ENCODE results near the gene SLMAP.

Gene SLMAP

DNA sequence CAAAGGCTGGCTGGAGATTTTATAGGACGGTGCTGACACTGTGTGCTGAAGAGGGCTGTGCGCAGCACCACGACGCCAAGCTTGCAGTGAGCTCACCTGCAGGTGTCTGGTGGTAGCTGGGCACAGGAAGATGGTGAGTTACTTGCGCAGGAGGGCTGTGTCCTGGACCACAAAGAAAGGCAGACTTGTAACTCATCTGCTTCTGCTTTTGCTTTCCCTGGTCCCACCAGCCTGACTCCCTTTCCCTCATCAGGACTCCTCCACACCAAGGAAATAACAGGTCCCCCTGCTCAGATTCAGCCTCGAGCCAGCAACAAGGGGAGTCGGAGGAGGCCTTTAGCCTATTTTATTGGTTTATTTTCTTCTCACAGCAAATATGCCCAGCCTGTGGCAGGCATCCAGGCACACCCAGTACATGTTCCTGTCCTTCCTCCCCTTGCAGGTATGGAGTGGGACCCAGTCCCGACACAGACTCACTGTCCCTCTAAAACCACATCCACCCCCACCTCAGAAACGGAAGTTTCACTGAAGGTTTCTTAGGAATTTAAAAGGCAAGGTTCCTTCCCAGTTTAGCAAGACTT, 216.5 kb downstream of the SLMAP start:
- DNase-seq: no peak

DNA sequence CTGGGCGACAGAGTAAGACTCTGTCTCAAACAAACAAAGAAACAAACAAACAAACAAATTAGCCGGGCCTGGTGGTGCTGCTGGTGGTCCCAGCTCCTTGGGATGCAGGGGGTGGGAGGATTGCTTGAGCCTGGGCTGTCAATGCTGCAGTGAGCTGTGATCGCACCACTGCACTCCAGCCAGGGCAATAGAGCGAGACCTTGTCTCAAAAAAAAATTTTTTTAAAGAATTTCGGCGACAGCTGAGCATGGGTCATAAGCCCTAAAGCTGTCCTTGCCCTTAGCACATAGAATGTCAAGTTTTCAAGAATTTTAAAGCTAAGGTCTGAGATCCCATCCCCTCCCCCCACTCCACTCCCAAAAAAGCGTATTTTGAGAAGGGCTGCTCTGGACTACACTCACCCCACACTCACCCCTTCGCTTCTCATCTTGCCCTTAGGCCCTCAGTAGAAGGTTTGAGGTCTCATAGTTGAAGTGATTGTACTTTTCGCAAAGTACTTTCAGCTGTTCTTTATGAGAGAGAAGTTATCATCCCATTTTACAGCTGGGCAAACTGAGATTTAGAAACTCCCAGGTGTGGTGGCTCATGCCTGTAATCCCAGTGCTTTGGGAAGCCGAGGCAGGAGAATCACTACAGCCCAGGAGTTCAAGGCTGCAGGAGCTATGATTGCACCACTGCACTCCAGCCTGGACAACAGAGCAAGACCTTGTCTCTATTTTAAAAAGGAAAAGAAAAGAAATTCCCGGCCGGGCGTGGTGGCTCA, 217.8 kb downstream of the SLMAP start:
- DNase-seq: no peak

DNA sequence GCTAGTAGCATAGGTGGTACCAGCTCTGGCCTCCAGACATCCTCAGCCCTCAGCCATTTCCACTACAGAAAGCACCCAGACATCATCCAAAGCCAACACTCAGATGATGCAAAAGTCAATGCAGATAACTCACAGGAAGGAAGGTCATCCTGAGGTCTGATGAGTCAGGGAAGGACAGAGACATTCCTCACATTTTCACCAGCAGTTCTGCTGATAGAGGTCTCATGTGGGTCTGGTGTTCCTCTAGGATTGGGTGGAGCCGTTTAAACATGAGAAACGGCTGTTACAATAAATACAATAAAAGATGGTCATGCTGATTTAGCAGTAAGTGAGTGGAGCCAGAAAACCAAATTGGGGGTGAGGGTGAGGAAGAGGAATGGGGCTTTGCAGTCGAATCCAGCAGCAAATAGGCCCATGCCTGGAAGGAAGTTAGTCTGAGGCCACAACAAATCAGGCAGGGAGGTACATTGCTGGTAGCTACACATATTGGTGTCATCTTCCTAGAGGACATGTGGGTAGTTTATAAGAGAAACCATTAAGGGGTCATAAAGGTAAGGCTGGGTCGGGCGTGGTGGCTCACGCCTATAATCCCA, 218.8 kb downstream of the SLMAP start:
- no peak for DNase-seq

DNA sequence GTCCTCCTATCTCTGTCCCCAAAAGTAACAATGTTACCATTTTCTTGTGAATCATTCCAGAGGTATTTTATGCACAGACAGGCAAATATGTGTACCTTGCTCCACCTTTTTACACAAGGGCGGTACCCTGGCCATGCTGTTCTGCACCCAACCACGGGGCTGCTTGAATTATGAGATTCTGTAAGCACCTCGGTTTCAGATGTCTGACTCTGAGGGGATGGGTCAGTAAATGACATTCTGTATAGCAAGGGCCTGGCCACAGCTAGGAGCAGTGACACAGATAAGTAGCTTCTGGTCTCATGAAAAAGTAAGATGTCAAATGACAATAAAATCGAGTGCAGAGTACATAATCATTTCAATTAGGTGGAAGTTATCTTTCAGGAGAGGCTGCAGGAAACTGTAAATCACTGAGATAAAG, 221.7 kb downstream of the SLMAP start:
- no peak for DNase-seq

DNA sequence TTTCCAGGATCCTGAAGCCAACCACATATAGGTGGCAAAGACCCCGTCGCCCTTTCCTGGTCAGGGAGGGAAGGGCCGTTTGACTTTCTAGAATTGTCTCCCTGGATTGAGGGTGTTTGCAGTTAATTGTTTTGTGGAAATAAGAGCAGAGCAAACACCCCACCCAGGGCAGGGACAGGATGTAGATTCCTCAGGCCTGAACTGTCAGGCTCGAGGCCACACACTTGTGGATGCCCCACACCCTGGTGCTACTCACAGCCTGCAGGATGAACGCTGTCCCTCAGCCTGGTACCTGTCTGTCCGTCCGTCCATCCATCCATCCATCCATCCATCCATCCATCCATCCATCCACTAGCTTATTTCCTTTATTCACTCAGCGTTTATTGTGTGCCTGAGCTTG, 222.2 kb downstream of the SLMAP start:
- no peak for DNase-seq

Measured in NCI-H526 treated with DMSO at 0.1 percent for 48 hours (cell line).